ENCODE data around the gene CYP11A1.

GRCh38 chr15:74405823-74406222 lies 38.4 kb upstream of the CYP11A1 start:
- TF ChIP-seq REST (IDR thresholded peaks at IDR 0.05; ENCODE audit: insufficient replicate concordance, low read depth) = no peak
- no peak for TF ChIP-seq CTCF (IDR thresholded peaks at IDR 0.05; ENCODE audit: insufficient read depth, low read length)
- no peak for TF ChIP-seq POLR2AphosphoS5 (IDR thresholded peaks at IDR 0.05; ENCODE audit: low read depth)
- no peak for TF ChIP-seq GABPA (IDR thresholded peaks at IDR 0.05; ENCODE audit: low read depth)

Data from HL-60 (cell line).